GM12892 (cell line): ENCODE results near the gene TTLL11.

Experiments used
- POLR2AphosphoS5 ChIP-seq: IDR thresholded peaks from 2 replicates; pipeline ENCODE4 v1.6.1; 2011; ENCODE audit warnings: low read depth, low read length, control low read depth
- TAF1 ChIP-seq: IDR thresholded peaks from 2 replicates; pipeline ENCODE4 v1.6.1; 2011; ENCODE audit warnings: low read depth, mild to moderate bottlenecking, control low read depth, low read length, borderline replicate concordance

DNA sequence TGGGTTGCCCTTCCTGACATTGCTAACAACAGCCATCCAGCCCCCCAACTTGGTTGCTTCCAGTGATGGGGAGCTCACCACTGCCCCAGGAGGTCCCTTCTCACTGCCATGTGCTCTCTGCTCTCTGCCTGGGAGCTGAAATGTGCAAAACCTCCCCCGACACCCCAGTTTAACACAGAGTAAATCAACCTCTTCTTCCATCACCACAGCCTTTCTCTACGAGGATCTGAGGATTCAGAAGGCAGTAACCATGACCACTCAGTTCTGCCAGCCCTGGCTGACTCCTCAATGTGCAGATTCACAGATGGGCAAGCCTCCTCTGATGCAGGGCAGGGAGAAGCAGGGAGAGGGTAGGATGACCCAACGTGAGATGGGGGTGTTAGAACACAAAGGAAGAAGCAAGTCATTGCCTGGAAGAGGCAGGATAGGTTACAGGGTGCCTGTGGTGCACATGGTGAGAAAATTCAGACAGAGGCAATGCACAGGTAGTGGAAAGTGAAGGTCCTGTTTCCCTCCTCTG lies 256.7 kb downstream of the TTLL11 start:
- TF ChIP-seq POLR2AphosphoS5 = no peak
- TF ChIP-seq TAF1 = no peak
